HG02852 (cell line): Measurements from ENCODE around the gene MAPK8IP3.
"Not testable (repeated sequence)": the region's sequence is repeated elsewhere in the genome, so short reads cannot be mapped to it uniquely, and the experiment has no call there.

Experiments
- ATAC-seq: cut with Tn5 transposase; IDR thresholded peaks from one replicate; pipeline ENCODE4 v1.9.1; 2021; ENCODE audit warnings: mild to moderate bottlenecking, moderate library complexity; ENCODE audit not compliant: unreplicated experiment

Gene MAPK8IP3

DNA sequence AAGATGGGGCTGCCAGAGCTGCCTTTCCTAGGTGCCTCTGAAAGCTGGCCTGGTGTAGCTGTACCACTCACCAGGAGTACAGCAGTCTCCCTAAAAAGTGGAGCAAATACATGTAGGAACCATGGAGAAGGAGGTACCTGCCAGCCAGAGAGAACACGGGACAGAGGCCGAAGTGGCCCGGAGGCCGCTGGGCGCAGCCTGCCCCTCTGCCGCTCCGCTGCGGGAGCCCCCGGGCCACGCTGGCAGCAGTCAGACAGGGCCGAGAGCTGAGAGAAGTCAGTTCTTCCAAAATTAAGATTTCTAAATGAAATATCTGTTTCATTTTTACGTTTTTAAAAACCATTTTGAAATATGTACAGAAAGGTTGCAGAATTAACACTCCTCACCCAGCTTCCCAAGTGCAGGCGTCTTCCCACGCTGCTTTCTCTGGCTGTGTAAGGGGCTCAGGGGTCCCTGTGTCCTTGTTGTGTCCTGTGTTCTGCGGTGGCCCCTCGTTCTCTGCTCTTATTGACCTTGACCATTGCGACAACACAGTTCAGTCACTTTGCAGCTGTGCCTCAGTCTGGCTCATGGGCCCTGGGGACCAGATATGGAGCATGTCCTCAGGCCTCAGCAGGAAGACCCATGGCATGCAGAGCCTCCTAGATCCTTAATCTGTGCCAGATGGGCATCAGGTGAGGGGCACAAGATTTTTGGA, 5.0 kb downstream of the MAPK8IP3 start:
- ATAC-seq: no peak

DNA sequence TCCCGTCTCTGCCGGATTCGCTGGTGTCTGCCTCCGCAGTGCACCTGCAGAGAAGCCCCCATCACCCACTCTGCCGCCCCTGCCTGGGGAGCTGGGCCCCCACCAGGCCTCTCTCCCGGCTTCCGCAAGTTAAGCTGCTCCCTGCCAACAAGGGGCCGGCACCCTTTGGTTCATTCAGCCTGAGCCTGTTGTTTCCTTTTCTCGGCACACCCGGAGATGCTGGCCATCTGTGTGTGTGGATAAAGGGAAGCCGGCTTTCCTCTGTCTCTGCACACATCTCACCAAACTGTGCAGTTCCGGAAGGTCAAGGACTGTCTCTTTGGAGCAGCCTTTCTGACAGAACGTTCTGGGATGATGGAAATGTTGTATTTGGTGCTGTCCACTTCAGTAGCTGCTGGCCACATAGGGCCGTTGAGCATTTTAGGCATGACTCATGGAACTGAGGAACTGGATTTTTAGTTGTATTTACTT, 6.8 kb downstream of the MAPK8IP3 start:
- ATAC-seq: no peak

DNA sequence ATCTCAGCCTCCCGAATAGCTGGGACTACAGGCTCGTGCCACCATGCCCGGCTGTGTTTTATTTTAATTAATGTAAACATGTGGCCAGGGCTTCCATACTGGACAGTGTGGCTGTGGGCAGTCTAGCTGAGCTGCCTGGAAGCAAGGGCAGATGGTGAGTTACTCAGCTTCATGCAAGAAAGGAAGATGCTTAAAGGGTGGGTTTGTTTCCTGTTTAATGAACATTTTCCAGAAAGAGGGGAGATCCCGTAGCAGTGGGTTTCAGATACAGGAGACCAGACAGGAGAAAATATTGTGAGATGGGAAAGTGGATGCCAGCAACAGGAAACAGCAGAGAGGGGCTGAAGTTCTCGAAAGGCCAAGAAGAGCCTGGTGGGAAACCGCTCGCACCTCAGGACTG, 7.3 kb downstream of the MAPK8IP3 start:
- ATAC-seq: no peak

DNA sequence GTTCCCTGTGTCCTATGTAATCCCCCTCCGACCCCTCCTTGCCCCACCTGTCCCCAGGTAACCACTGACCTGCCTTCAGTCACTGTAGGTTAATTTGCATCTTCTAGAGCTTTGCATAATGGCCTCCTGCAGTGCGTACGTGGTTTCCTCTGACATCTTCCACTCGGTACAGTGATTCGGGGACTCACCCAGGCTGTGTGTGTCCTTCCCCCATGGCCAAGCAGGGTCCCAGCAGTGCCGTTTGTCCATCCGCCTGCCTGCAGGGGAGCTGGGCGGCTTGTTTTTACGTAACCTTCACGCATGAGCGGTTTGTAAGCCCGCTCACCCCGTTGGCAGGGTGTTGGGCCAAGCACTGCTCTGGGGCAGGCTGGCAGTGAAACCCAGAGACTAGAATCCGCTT, 7.9 kb downstream of the MAPK8IP3 start:
- no peak for ATAC-seq

DNA sequence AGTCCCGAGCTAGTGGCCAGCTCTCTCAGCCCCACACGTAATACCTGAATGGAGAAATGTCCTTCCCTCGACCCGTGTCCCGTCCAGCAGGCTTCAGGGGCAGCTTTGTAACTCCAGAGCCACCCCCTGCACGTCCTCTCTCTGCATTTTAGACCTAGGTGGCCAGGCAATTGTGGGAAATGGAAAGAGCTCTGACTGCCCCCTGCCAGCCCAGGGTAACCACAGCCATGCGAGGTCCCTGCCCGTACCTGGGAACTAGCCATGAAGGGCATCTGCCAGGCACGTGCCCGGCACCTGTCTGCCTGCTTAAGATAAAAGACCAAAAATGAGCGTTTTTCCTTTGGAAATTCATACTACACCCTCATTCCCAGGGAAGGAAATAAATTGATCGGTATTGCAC, 9.2 kb downstream of the MAPK8IP3 start:
- no peak for ATAC-seq

DNA sequence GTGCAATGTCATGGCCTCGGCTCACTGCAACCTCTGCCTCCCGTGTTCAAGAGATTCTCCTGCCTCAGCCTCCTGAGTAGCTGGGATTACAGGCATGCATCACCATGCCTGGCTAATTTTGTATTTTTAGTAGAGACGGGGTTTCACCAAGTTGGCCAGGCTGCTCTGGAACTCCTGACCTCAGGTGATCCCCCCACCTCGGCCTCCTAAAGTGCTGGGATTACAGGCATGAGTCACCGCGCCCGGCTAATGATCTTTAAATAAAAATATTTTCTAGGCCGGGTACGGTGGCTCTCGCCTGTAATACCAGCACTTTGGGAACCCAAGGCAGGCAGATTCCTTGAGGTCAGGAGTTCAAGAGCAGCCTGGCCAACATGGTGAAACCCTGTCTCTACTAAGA, 12.2 kb downstream of the MAPK8IP3 start:
- ATAC-seq: not testable (repeated sequence)

DNA sequence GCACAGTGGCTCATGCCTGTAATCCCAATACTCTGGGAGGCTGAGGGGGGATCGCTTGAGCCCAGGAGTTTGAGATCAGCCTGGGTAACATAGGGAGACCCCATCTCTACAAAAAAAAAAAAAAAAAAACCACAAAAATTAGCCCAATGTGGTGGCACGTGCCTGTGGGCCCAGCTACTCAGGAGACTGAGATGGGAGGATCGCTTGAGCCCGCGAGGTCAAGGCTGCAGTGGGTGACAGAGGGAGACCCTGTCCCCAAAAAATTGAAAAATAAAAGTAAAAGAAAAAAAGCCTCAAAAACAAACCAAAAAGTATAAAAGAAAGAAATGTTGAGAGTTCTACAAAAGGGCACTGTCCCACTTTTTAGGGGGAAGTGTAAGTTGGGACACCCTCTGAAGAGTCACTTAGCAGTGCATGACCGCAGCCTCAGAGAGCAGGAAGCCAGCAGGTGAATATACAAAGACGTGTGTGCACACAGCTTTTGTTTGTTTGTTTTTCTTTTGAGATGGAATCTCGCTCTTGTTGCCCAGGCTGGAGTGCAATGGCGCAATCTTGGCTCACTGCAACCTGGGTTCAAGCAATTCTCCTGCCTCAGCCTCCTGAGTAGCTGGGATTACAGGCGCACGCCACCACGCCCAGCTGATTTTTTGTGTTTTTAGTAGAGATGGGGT, 13.7 kb downstream of the MAPK8IP3 start:
- not testable (repeated sequence) for ATAC-seq

DNA sequence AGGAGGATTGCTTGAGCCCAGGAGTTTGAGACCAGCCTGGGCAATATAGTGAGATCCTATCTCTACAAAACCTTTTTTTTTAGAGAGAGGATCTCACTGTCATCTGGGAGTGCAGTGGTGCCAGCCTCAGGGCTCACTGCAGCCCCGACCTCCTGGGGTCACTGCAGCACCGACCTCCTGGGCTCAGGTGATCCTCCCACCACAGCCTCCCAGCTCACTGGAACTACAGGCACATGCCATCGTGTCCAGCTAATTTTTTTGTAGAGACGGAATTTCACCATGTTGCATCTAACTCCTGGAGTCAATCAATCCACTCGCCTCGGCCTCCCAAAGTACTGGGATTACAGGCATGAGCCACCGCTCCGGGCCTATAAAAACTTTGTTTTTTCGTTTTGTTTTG, 15.4 kb downstream of the MAPK8IP3 start:
- no peak for ATAC-seq

DNA sequence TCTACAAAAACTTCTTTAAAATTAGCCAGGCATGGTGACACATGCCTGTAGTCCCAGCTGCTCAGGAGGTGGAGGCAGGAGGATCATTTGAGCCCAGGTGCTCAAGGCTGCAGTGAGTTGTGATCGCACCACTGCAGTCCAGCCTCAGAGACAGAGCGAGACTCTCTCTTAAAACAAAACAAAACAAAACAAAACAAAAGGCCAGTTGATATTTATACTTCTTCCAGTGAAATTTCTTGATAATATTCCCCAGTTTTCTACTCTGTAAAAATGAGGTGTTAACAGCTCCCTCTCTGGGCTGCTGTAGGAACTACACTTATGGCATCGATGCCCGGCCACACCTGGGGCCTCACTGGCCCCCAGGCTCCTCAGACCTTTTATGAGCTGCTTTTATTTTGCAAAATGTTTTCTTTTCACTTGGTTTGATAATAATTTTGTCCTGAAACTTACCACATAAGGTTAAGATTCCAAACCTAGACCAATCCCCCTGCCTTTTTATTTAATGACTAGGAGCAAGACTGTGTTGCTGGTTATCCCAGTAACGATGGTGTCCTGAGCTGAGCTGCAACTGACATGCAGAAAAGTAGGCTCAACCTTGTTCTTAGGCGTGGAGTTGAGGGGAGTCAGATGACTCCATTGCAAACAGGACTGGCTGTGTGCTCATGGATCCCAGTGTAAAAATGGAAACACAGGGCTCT, 17.6 kb downstream of the MAPK8IP3 start:
- no peak for ATAC-seq

DNA sequence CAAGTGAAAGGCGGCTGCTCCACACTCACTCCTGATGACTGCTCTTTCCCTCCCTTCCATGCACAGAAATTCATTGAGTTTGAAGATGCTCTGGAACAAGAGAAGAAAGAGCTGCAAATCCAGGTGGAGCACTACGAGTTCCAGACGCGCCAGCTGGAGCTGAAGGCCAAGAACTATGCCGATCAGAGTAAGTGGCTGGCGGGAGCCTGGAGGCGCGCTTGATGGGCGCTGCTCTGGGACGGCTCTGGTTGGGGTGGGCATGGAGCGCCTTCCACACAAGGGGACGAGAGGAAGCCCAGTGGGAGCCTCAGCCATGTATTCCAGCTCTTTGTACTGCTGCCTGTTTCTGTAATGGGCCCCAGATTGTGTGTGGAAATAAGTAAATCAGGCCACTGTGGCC, 18.5 kb downstream of the MAPK8IP3 start:
- no peak for ATAC-seq

DNA sequence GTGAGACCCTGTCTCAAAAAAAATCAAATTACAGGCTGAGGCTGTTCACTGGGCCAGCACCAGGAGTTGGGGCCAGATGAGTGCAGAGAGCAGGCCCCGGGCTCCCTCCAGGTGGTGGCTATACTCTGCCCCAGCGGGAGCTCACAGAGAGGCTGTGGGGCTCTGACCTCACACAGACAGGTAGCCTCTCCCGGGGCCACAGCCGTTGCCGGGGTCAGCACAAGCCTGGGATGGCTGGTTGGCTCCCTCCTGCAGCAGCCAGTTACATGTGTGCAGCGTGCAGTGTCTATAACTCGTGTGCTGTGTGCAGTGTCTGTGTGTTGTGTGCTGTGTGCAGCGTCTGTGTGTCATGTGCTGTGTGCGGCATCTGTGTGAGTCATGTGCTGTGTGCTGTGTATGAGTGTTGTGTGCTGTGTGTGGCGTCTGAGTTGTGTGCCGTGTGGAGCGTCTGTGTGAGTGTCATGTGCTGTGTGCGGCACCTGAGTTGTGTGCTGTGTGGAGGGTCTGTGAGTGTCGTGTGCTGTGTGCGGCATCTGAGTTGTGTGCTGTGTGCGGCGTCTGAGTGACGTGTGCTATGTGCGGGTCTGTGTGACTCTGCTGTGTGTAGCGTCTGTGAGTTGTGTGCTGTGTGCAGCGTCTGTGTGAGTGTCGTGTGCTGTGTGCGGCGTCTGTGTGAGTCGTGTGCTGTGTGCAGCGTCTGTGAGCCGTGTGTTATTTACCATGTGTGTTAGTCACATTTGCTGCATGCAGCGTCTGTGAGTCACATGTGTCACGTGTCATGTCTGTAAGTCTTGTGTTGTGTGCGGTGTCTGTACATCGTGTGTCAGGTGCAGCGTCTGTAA, 20.9 kb downstream of the MAPK8IP3 start:
- no peak for ATAC-seq

DNA sequence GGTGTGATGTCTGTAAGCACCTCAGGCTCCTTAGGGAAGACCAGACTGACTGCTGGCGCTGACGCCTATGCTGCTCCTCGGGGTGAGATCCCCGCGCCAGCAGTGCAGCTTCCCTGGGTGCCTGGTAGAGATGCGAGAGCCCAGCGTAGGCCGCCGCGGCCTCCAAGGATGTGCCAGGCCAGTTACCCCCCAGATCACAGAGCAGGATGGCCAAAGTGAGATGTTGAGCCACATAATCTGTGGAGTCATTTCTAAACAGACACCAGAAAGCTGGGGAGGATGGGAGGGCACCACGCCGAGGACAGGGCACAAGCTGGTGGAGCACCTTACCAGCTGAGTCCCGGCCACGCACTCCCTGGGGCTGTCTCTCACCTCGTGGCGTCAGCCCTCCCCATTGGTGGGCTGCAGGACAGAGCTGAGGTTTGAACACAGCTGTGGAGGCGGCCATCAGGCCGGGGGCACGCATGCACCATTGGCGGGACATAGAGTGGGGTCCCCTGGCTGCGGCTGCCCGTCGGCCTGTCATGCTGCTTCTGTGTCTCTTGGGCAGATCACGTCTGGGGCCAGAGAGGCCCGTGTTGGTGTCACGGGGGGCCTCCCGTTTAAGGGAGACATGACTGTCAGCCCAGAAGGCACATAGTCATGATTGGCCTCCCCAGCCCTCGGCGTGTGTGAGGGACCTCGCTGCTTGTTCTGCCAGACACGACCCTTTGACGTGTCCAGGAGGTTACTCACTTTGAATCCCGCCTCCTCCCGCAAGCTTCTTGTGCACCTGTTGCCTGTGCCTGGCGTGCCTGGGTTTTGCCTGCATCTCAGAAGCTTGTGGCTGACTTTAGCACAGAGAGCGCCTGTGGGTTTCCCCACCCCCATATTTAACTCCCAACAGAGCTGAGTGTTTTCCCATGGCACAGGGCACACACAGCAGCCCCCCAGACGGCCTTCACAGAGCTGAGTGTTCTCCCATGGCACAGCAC, 21.9 kb downstream of the MAPK8IP3 start:
- ATAC-seq: no peak

DNA sequence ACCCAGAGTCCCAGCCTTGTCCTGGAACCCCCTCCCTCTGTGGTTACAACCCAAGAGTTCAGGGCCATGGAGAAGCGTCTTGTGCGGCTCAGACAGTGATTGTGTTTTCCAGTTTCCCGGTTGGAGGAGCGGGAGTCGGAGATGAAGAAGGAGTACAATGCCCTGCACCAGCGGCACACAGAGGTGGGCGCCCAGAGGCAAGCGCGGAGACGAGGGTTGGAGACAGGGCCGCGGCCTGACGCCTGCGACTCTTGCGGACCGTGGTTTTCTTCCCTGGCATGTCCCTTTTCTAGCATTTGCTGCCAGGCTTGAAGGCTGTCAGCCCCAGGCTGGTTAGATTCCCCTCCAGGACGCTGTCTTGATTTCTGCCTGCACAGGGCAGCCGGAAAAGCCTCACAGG, 23.0 kb downstream of the MAPK8IP3 start:
- no peak for ATAC-seq

DNA sequence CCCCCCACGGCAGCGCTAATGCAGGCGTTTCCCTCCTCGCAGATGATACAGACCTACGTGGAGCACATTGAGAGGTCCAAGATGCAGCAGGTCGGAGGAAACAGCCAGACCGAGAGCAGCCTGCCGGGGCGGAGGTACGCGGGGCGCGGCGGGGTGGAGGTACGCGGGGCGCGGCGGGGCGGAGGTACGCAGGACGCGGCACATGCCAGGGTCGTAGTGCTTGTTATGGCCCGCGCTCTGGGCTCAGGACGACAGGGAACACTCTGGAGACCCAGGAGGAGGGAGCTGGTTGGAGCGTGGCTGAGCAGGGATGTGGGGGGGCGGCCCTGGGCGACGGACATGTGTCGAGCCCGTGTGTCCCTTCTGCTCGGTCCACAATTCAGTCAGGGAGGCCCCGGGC, 23.4 kb downstream of the MAPK8IP3 start:
- ATAC-seq: no peak

DNA sequence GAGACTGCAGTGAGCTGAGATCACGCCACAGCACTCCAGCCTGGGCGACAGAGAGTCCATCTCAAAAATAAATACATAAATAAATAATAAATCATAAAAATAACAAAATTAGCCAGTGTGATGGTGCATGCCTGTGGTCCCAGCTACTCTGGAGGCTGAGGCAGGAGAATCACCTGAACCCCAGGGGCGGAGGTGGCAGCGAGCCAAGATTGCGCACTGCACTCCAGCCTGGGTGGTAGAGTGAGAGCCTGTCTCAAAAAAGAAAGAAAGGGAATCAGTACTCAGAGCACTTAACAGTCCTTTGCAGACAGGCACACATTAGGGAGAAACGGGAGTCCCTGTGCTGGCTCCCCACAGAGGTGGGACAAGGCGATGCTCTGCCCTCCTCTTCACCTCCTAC, 25.1 kb downstream of the MAPK8IP3 start:
- no peak for ATAC-seq

DNA sequence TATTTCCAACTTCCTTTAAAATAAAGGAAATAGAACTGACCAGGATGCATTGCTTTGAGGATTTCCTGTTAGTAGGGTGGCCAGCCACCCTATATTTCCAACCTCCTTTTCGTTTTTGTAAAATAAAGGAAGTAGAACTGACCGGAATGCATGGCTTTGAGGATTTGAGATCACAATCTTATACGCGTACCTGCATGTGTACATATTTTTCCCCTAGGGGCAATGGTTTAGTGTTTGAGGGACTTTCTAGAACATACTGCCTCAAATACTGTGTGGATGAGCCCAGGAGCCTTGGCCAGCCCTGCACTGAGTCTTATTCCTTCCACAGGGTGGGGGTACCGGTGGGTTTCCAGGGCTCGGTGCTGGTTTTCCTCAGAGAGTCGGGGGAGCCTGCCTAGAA, 25.6 kb downstream of the MAPK8IP3 start:
- no peak for ATAC-seq

DNA sequence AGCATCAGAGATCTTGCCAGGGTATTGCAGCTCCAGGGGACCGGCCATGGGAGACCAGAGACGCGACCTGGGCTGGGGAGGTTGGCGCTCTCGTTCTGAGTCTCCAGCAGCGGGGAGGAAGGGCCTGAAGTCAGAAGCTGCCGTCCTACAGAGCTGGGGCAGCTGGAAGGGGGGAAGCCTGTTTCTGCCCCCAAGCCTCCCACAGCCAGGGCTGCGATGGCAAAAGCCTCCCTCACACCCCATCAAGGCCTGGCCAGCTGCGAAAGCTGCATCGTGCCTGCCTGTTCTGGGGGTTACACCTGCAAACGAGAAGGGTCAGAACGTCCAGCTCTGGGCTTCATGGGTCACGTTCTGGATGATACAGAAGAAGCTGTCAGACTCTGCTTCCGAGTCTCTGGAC, 26.1 kb downstream of the MAPK8IP3 start:
- ATAC-seq: no peak

DNA sequence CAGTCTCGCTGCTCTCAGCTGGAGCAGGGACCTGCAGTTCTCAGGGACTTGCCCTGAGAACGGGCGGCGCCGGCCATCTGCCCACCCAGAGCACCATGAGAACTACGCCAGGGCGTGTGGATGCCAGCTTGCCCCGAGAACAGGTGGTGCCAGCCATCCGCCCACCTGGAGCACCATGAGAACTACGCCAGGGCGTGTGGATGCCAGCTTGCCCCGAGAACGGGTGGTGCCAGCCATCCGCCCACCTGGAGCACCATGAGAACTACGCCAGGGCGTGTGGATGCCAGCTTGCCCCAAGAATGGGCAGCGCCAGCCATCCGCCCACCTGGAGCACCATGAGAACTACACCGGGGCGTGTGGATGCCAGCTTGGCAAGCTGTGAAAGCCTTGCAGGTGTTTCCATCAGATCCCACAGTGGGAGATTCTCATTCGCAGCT, 26.6 kb downstream of the MAPK8IP3 start:
- not testable (repeated sequence) for ATAC-seq

DNA sequence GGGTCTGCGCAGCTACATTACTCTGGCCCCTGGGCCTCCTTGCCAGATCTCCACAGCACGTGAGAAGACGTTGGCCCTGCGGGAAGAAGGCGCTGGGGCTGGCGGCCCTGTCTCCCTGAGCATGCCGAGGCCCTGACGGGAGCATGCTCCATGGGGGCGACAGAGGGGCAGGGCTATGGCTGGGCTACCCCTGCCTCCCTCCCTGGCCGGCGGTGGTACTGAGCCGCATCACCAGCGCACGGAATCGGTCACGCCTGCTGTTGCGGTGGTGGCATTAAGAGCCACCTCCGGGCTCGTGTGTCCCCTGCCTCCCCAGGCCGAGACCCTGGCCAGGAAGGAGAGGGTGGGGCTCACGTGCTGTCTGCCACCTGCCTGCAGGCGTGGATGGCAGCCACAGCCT, 28.1 kb downstream of the MAPK8IP3 start:
- ATAC-seq: no peak

DNA sequence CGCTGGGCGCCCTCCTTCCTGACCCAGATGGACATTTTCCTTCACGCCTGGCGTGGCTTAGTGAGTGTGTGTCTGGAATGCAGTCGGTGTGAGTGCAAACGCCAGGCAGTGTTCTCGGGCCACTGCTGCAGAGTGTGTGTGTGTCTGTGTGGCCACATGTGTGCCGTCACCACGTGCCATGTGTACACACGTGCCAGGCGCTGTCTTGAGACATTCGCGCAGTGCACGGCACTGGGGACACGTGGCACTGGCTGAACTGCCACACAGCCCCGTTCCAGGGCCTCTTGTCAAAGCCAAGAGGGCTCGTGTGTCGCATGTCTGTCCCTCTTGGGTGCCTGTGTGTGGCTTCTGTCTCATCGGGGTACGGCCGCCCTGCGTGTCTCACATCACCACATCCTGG, 28.8 kb downstream of the MAPK8IP3 start:
- no peak for ATAC-seq
